GM19324 (cell line): ENCODE measurements around the gene REXO1.
"Not testable (repeated sequence)": the region's sequence is repeated elsewhere in the genome, so short reads cannot be mapped to it uniquely, and the experiment has no call there.

ENCODE experiments used
- ATAC-seq: cut with Tn5 transposase; IDR thresholded peaks from one replicate; pipeline ENCODE4 v1.9.1; 2021; ENCODE audit warnings: mild to moderate bottlenecking, moderate library complexity; ENCODE audit not compliant: unreplicated experiment, low FRiP score

The REXO1 gene

DNA sequence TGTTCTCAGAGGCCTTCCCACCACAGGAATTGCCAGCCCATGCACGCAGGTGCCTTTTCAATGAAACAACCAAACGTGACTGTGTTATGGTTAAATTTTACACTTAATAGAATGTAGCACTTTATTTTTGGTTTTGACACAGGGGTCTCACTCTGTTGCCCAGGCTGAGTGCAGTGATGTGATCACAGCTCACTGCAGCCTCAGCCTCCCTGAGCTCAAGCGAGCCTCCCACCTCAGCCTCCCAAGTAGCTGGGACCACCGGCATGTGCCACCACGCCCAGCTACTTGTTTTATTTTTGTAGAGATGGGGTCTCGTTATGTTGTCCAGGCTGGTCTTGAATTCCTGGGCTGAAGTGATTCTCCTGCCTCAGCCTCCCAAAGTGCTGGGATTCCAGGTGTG lies 43.4 kb downstream of the REXO1 start:
- ATAC-seq = no peak

DNA sequence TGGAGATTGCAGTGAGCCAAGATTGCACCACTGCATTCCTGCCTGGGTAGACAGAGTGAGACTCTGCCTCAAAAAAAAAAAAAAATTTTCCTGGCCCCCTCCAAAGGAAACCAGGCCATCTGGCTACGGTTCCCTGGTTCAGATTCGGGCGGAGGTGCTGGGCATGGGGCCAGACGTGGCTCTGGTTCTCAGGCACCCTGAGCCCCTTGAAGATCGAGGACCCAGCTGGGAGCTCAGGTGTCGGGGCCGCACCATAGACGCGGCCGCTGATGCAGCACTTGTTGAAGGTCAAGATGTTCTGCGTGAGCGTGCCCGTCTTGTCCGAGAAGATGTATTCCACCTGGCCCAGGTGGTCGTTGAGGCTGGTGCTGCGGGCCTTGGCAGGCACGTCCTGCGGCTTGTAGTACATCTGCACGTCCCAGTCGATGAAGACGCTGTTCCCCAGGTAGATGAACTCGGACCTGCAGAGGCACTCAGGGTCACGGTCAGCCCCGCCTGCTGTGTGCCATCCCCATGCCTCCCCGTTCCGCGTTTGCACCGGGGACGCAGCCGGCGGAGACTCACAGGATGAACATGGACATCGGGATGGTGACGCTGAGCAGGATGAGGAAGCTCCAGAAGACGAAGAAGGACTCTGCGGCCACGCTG lies 48.5 kb downstream of the REXO1 start:
- ATAC-seq = no peak

DNA sequence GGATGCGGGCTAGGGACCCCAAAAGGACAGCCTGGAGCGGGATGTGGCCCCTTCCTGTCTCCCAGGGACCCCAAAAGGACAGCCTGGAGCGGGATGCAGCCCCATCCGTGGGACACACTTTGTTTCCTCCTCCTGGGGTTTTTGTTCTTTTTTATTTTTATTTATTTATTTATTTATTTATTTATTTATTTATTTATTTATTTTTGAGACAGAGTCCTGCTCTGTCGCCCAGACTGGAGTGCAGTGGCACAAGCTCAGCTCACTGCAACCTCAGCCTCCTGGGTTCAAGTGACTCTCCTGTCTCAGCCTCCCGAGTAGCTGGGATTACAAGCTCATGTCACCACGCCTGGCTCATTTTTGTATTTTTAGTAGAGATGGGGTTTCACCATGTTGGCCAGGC lies 51.0 kb downstream of the REXO1 start:
- not testable (repeated sequence) for ATAC-seq

- no peak for ATAC-seq
Measured at GRCh38 chr19:1796395-1797142, 51.7 kb downstream of the REXO1 start.

DNA sequence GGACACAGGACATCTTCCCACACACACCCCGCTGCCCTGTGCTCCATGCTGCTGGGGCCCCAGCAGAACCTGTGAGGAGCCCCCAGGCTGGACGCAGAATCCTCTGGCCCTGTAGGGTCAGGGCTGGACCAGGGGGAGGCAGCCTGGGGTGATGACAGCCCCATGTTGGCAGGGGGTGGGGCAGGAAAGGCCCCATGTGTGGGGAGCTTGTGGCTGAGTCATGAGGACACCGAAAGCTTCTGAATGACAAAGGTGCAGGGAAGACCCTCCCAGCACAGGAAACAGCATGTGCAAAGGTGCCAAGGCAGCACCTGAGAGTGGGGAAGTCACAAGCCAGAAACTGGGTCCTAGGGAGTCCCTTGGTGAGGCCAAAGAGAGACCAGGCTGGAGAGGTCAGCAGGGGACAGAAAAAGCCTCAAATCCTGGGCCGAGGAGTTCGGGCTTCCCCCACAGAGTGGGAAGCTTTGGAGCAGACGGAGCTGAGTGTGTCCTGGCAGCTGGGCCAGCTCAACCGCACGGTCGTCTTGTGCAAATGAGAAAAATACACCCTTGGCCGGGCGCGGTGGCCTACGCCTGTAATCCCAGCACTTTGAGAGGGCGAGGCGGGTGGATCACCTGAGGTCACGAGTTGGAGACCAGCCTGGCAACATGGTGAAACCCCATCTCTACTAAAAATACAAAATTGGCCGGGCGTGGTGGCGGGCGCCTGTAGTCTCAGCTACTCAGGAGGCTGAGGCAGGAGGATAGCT lies 53.7 kb downstream of the REXO1 start:
- no peak for ATAC-seq

DNA sequence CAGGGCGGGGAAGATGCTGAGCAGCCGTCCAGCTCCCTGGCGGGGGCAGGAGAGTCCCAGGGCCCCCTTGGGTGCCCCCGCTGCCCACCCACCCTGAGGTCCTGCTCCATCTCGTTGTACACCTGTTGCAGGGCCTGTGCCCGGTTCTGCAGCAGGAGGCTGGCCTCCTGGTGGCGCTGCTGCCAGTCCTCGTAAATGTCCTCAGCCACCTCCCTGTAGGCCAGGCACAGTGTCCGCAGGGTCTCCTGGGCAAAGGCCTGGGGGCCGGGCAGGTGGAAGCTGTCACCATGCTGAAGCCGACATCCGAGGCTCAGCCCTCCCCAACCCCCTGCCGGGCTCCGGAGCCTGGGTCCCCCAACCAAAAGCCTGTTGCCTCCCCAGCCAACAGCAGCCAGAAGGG lies 56.4 kb downstream of the REXO1 start:
- ATAC-seq = no peak

- ATAC-seq = no peak
Measured at GRCh38 chr19:1790054-1790792, 58.1 kb downstream of the REXO1 start.

GRCh38 chr19:1789261-1790041 lies 58.8 kb downstream of the REXO1 start:
- no peak for ATAC-seq

GRCh38 chr19:1787116-1787515 lies 61.2 kb downstream of the REXO1 start:
- no peak for ATAC-seq

DNA sequence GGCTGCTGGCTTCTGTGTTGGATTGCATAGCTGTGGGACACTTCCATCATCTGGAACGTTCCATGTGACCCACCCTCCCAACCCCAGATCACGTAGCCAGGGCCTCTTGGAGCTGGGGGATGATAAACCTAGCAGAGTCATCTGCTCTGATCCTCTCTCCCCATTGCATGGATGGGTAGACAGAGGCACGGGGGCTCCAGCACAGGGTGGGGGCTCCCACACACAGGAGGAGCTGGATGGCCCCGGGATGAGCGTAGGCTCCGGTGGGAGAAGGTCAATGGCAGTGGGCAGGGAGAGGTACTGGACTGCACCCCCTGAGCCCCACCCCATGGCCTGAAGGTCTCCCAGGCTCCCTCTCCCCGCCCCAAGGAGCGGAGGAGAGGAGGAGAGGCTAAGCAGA lies 61.6 kb downstream of the REXO1 start:
- no peak for ATAC-seq

- no peak for ATAC-seq
Measured at GRCh38 chr19:1785310-1785709, 63.0 kb downstream of the REXO1 start.

DNA sequence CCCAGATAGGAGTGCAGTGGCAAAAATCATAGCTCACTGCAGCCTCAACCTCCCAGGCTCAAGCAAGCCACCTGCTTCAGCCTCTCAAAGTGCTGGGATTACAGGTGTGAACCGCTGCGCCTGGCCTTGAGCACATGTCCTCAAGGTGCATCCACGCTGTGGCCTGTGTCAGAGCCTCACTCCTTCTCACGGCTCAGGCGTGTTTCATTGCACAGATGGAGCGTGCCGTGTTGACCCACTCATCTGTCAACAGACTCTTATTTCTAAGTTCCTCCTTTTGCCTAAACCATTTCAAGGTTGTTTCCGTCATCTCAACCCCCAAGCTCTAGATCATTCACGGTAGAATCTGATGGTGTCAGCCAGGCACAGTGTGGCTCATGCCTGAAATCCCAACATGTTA lies 64.4 kb downstream of the REXO1 start:
- no peak for ATAC-seq

DNA sequence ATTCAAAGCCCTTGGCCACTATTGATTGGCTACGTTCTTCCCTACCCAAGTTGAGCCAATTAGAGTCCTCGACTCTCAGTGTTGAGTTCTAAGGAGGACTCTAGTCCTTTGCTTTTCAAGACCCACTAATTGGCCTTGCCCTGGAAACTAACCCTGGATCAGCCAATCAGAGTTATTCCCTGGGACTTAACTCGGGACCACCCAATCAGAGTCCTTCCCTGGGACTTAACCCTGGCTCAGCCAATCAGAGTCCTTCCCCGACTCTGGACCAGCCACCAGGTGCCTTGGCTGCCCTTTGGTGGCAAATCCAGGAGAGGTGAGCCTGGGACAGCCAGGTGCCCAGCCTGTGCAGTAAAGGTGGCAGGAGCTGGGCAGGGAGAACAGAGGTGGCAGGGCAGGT lies 64.9 kb downstream of the REXO1 start:
- no peak for ATAC-seq

- no peak for ATAC-seq
Measured at GRCh38 chr19:1782521-1782920, 65.8 kb downstream of the REXO1 start.

DNA sequence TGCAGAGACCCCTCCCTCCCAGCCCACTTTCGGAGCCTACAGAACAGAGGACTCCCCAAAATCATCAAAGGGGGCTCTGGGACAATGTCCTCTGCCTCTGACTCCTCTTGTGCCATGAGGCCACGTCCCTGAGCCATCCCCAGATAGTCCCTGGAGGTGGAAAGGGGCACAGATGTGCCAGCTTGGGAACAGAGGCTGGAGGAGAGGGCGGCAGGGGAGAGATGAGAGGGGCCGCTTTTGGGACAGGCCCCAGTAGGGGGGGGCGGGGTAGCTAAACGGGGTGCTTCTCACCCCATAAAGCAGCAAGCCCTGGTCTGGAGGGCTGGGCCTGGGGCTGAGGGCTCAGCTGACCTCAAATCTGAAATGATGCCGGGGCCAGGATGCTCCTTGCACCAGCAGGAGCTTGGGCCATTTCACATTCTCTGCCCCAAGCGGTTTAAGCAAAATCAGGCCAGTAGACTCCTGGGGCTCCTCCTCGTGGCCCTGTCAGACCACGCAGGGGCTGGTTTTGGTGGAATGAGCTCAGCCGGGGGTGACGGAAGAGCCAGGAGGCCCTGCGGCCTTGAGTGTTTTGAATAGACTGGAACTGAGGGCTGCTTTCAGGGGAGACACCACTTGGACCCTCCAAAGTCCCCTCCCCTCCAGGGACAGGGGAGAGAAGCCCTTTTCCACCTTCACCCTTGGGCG lies 67.9 kb downstream of the REXO1 start:
- ATAC-seq = no peak

DNA sequence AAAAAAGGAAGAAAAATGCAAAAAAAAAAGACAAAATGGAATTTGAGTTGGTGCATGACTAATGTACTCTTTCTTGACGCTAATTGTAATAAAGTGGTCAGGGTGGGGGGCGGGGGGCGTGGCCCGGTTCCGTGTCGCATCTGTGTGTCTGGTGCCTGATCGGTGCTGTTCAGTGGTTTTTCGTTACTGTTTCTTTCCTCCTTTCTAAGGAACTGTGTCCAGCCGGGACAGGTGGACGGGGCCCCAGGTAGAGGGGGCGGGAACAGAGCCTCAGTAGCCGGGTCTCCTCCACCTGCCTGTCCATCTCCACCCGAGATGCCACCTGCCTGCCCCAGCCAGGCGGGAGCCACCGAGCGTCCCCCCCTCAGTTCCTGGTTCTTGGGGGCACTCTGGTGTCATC lies 68.7 kb downstream of the REXO1 start:
- ATAC-seq = no peak

GRCh38 chr19:1777149-1777548 lies 71.1 kb downstream of the REXO1 start:
- no peak for ATAC-seq

DNA sequence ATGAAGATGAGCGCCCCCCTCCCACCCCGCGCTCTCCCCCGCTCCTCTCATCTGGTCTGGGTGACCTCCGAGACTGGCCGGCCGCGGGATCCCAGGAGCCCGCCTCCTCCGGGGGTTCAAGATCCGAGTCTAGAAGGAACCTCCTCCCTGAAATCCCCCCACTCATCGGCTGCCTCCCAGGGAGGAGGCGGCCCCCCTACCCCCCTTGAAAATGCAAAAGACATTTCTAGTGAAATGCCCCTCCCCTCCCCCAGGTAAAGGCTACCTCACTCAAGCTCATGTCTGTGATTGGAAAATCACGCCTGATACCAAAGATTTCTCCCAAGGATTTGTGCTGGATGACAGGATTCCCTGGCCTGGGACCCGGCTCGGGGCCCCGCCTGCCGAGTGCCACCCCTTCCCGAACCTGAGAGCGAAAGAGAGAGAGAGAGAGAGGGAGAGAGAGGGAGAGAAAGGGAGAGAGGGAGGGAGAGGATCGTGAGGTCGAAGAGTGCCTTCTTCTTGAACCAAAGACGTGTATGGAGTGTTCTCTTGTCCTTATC lies 71.6 kb downstream of the REXO1 start:
- no peak for ATAC-seq

GRCh38 chr19:1775951-1776605 lies 72.2 kb downstream of the REXO1 start:
- ATAC-seq = no peak
